Measurements from ENCODE around the gene PEX14. TPM values are rescaled to one million over a fixed set of nuclear protein-coding genes. Genes with fewer than 3 reads are reported as not detected.

Gene PEX14
- total RNA-seq, 2 donors from 2014 or later: 19.5 to 29.3 TPM

DNA sequence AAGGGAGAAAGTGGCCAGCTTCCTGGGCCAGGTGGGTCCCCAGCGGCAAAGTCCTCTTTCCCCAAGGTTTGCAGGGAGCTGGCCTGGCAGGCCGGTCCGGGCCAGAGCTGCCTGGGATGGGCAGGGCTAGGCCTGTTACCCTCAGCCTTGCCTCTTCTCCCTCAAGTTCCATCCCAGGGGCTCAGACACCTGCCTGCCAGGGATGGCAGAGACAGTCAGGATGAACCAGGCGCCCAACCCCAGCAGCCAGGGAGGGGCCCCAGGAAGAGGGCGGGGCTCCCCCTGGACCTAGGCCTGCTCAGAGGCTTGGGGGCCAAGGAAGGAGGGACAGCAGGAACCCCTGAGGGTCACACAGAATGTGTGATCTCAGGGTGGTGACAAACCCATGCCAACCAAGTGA lies 201.1 kb downstream of the PEX14 start:
- Histone ChIP-seq H3K9me3 (no peaks in the 10 kb centered on the region), H3K4me1 (peaks cover 35% of the 10 kb centered on the region), H3K27me3 (no peaks in the 10 kb centered on the region), H3K27ac (peak overlapping the region; percentile 66), H3K4me3 (no peak overlapping the region), H3K9ac (ENCODE audit: low read depth in 2 of 2, low read length in 2 of 2) (peak overlapping the region; percentile 53 to 61), H3K36me3 (no peaks in the 10 kb centered on the region)
- DNase-seq: no peak
- intact Hi-C loops (cut with DNase I): no loop called here
- TF ChIP-seq, protein P1, sequence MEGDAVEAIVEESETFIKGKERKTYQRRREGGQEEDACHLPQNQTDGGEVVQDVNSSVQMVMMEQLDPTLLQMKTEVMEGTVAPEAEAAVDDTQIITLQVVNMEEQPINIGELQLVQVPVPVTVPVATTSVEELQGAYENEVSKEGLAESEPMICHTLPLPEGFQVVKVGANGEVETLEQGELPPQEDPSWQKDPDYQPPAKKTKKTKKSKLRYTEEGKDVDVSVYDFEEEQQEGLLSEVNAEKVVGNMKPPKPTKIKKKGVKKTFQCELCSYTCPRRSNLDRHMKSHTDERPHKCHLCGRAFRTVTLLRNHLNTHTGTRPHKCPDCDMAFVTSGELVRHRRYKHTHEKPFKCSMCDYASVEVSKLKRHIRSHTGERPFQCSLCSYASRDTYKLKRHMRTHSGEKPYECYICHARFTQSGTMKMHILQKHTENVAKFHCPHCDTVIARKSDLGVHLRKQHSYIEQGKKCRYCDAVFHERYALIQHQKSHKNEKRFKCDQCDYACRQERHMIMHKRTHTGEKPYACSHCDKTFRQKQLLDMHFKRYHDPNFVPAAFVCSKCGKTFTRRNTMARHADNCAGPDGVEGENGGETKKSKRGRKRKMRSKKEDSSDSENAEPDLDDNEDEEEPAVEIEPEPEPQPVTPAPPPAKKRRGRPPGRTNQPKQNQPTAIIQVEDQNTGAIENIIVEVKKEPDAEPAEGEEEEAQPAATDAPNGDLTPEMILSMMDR (IDR thresholded peaks at IDR 0.05): no peak

DNA sequence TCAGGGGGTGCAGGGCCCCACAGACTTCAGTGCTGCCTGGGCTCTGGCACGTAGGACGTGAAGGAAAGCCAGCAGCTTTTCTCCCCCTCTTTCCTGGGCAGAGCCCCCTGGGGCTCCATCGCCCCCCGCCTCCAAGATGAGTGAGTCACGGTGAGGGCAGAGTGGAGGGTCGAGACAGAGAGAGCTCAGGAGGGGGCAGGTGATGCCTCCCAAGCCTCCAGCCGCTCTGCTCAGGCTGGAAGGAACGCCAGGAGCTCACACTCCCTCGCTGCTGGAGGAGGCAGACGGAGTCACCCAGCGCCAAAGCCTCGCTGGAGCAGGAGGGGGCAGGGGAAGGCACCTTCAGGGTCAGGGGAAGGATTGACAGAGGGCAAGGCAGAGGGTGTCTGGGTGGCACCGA lies 202.2 kb downstream of the PEX14 start:
- peak overlapping the region; percentile 30 to 43 for H3K9ac ChIP-seq (ENCODE audit: low read depth in 2 of 2, low read length in 2 of 2)
- H3K27ac ChIP-seq: peak overlapping the region; percentile 24
- no peaks in the 10 kb centered on the region for H3K27me3 ChIP-seq
- H3K9me3 ChIP-seq: no peaks in the 10 kb centered on the region
- intact Hi-C loops (cut with DNase I): no loop called here
- H3K4me3 ChIP-seq: no peak overlapping the region
- TF ChIP-seq, protein P1 (IDR thresholded peaks at IDR 0.05): no peak
- no peaks in the 10 kb centered on the region for H3K36me3 ChIP-seq
- DNase-seq: no peak
- H3K4me1 ChIP-seq: peaks cover 36% of the 10 kb centered on the region

DNA sequence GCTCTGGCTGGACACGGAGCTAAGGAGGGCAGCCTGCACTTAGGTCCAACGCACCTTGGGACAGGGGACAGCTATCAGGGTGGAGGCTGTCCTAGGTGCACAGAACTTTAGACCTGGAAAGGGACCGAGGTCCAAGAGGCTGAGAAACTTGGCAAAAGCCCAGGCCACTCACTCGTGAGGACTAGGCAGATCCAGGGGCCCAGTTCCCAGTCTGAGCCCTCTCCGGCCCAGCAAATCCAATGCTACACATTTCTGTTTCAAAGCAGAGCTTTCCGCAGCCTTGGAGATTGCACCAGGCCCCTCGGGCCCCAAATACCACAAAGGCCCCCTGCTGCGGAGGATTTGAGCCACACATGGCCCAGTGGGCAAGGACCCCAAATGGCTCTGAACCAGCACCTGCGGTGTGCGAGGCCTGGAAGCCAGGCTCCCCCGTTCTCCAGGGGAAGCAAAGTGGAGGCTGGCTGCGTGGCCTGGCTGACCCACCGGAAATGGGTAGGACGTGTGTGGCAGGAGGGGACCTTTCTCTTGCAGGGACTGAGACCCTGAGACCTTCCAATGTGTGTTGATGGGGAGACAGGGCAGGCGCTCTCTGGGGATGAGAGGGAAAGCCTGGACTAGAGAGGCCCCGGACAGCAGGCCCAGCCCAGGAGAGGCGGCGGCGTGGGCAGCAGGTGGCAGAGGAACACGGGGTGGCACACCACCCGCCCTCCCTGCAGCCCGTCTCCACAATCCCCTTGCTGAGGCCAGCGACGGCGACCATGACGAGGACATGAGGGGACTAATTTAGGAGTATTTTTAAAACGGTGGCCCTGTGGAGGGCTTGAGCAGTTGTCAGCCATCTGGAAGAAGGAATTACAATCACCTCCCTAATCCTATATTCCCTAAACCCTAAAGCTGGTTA lies 203.0 kb downstream of the PEX14 start:
- Histone ChIP-seq H3K27me3 (no peaks in the 10 kb centered on the region), H3K36me3 (no peaks in the 10 kb centered on the region), H3K9ac (ENCODE audit: low read depth in 2 of 2, low read length in 2 of 2) (peak overlapping the region in 1 of 2 donors; percentile 43), H3K9me3 (no peaks in the 10 kb centered on the region), H3K4me1 (peaks cover 36% of the 10 kb centered on the region), H3K27ac (peak overlapping the region; percentile 24), H3K4me3 (no peak overlapping the region)
- peak; percentile 78 for DNase-seq
- TF ChIP-seq, protein P1 (IDR thresholded peaks at IDR 0.05): no peak
- intact Hi-C loops (cut with DNase I): no loop called here

DNA sequence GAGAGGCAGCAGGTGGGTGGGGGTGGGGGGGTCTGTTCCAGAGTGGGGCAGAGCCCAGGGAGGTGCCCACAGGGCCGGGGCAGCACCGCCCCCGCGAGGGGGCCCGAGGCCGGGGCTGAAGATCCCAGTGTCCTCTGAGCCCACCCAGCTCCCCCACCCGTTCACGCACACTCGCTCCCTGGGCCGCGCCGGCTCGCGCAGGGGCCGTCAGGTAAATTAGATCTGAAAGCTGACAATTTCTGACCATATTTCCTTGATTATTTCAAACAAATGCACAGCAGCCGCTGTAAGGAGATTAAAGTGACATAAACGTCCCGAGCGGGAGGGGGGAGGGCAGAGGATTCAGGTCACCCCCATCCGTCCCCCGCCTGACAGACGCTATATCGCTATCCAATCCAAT lies 203.7 kb downstream of the PEX14 start:
- H3K9me3 ChIP-seq: no peaks in the 10 kb centered on the region
- DNase-seq: no peak
- no peak overlapping the region for H3K9ac ChIP-seq (ENCODE audit: low read depth in 2 of 2, low read length in 2 of 2)
- no peak overlapping the region for H3K27ac ChIP-seq
- no peaks in the 10 kb centered on the region for H3K36me3 ChIP-seq
- H3K27me3 ChIP-seq: no peaks in the 10 kb centered on the region
- intact Hi-C loops (cut with DNase I): no loop called here
- no peak overlapping the region for H3K4me3 ChIP-seq
- TF ChIP-seq, protein P1 (IDR thresholded peaks at IDR 0.05): no peak
- peaks cover 36% of the 10 kb centered on the region for H3K4me1 ChIP-seq

DNA sequence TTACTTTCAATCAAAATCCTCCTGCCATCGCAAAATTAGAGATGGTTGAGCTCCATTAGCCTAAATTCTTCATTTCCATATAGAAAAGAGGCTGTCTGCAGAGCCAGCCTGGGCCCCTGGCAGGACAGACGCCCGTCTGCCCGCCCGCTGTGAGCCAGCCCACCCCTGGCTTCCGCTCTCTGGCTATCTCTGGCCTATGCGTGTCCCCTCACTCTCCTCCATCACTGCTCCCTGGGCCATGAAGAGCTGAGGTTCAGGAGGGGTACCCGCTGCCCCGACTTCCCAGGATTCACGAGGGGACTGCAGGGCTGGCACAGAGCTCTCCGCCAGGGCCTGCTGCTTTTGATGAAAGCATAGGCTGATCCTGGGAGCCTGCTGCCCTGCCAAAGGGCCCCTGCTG lies 204.1 kb downstream of the PEX14 start:
- TF ChIP-seq, protein P1 (IDR thresholded peaks at IDR 0.05): no peak
- Histone ChIP-seq H3K27me3 (no peaks in the 10 kb centered on the region), H3K4me1 (peaks cover 36% of the 10 kb centered on the region), H3K27ac (no peak overlapping the region), H3K9me3 (no peaks in the 10 kb centered on the region), H3K9ac (ENCODE audit: low read depth in 2 of 2, low read length in 2 of 2) (no peak overlapping the region), H3K36me3 (no peaks in the 10 kb centered on the region), H3K4me3 (no peak overlapping the region)
- intact Hi-C loops (cut with DNase I): no loop called here
- DNase-seq: no peak

Measured in colonic mucosa (tissue), 4 donors.